OCI-LY1 (cell line): Measurements from ENCODE around the gene BAG3.

Experiments
- H2AFZ ChIP-seq: fragments of 200-600 bp; sonication (generic), shearing (Covaris generic); 2 replicates; pipeline ENCODE4 v1.6.0; 2014; ENCODE audit warnings: antibody characterized with exemption, mild to moderate bottlenecking, low read length
- H3F3A ChIP-seq: fragments of 200-600 bp; sonication (generic), shearing (Covaris generic); 2 replicates; pipeline ENCODE4 v1.6.0; 2014; ENCODE audit warnings: mild to moderate bottlenecking, antibody characterized with exemption, low read length, moderate library complexity; ENCODE audit not compliant: insufficient read depth
- H3K27ac ChIP-seq: fragments of 200-600 bp; sonication (generic); 2 replicates; pipeline ENCODE4 v1.5.1; 2014; ENCODE audit warnings: low read length, mixed run types, mild to moderate bottlenecking, low read depth; ENCODE audit not compliant: poor library complexity, severe bottlenecking
- H3K27me3 ChIP-seq: fragments of 200-600 bp; sonication (generic); 2 replicates; pipeline ENCODE4 v1.6.0; 2014; ENCODE audit warnings: antibody characterized with exemption, mild to moderate bottlenecking, low read length, moderate library complexity; ENCODE audit not compliant: insufficient read depth
- H3K36me3 ChIP-seq: fragments of 200-600 bp; sonication (generic); 2 replicates; pipeline ENCODE4 v1.6.1; 2014; ENCODE audit warnings: mild to moderate bottlenecking, antibody characterized with exemption, low read length, moderate library complexity, mixed read lengths; ENCODE audit not compliant: insufficient read depth
- H3K4me1 ChIP-seq: fragments of 200-600 bp; sonication (generic); 2 replicates; pipeline ENCODE4 v1.5.1; 2014; ENCODE audit warnings: mild to moderate bottlenecking, low read length, moderate library complexity; ENCODE audit not compliant: insufficient read depth, severe bottlenecking
- H3K4me2 ChIP-seq: fragments of 200-600 bp; sonication (generic), shearing (Covaris generic); 2 replicates; pipeline ENCODE4 v1.6.1; 2014; ENCODE audit warnings: low read length
- H3K4me3 ChIP-seq: fragments of 200-600 bp; sonication (generic); 2 replicates; pipeline ENCODE4 v1.5.1; 2014; ENCODE audit warnings: low read length, low read depth, mild to moderate bottlenecking, mixed read lengths; ENCODE audit not compliant: poor library complexity, severe bottlenecking
- H3K79me2 ChIP-seq: fragments of 200-600 bp; shearing (Covaris generic); 2 replicates; pipeline ENCODE4 v1.6.1; 2016; ENCODE audit warnings: mixed run types, low read length, mixed read lengths; ENCODE audit not compliant: insufficient read depth
- H3K9ac ChIP-seq: fragments of 200-600 bp; sonication (generic), shearing (Covaris generic); 2 replicates; pipeline ENCODE4 v1.6.1; 2014; ENCODE audit warnings: mild to moderate bottlenecking, low read length, mixed read lengths
- H3K9me2 ChIP-seq: fragments of 200-600 bp; sonication (generic), shearing (Covaris generic); 2 replicates; pipeline ENCODE4 v1.6.1; 2014; ENCODE audit warnings: low read depth, mild to moderate bottlenecking, low read length, mixed read lengths
- H3K9me3 ChIP-seq: fragments of 200-600 bp; shearing (Covaris generic); 2 replicates; pipeline ENCODE4 v1.6.1; 2014; ENCODE audit warnings: low read length, mixed read lengths
- H4K20me1 ChIP-seq: fragments of 200-600 bp; sonication (generic), shearing (Covaris generic); 2 replicates; pipeline ENCODE4 v1.6.0; 2016; ENCODE audit warnings: mild to moderate bottlenecking, low read length; ENCODE audit not compliant: insufficient read depth
- EZH2 ChIP-seq: fragments of 200-600 bp; sonication (generic), shearing (Covaris generic); IDR thresholded peaks from 2 replicates; pipeline ENCODE4 v1.8.0; 2017; ENCODE audit warnings: borderline replicate concordance, mixed run types, mild to moderate bottlenecking, antibody characterized with exemption, low read length, moderate library complexity, mixed read lengths
- TF ChIP-seq, protein P1 (sequence below): fragments of 200-600 bp; sonication (generic), shearing (Covaris generic); IDR thresholded peaks from 2 replicates; pipeline ENCODE4 v1.5.1; 2017; ENCODE audit warnings: mild to moderate bottlenecking, antibody characterized with exemption, low read length, moderate library complexity, mixed read lengths

The BAG3 gene

DNA sequence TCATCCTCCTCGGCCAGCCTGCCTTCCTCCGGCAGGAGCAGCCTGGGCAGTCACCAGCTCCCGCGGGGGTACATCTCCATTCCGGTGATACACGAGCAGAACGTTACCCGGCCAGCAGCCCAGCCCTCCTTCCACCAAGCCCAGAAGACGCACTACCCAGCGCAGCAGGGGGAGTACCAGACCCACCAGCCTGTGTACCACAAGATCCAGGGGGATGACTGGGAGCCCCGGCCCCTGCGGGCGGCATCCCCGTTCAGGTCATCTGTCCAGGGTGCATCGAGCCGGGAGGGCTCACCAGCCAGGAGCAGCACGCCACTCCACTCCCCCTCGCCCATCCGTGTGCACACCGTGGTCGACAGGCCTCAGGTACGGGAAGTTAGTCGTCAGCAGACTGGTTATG lies 21.1 kb downstream of the BAG3 start:
- no peak for TF ChIP-seq EZH2
- TF ChIP-seq, protein P1, sequence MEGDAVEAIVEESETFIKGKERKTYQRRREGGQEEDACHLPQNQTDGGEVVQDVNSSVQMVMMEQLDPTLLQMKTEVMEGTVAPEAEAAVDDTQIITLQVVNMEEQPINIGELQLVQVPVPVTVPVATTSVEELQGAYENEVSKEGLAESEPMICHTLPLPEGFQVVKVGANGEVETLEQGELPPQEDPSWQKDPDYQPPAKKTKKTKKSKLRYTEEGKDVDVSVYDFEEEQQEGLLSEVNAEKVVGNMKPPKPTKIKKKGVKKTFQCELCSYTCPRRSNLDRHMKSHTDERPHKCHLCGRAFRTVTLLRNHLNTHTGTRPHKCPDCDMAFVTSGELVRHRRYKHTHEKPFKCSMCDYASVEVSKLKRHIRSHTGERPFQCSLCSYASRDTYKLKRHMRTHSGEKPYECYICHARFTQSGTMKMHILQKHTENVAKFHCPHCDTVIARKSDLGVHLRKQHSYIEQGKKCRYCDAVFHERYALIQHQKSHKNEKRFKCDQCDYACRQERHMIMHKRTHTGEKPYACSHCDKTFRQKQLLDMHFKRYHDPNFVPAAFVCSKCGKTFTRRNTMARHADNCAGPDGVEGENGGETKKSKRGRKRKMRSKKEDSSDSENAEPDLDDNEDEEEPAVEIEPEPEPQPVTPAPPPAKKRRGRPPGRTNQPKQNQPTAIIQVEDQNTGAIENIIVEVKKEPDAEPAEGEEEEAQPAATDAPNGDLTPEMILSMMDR, result no peak
- Histone ChIP-seq H3K36me3 (no peaks in the 10 kb centered on the region), H3K27me3 (peaks cover 4% of the 10 kb centered on the region; the same call in 1 of the 2 replicates), H3K27ac (no peak overlapping the region), H3K9me3 (no peaks in the 10 kb centered on the region), H3K9ac (no peak overlapping the region), H3K4me2 (no peak overlapping the region), H2AFZ (no peak overlapping the region), H3K4me3 (no peak overlapping the region), H3F3A (no peaks in the 10 kb centered on the region), H3K79me2 (no peaks in the 10 kb centered on the region), H3K9me2 (no peaks in the 10 kb centered on the region), H4K20me1 (no peaks in the 10 kb centered on the region), H3K4me1 (no peaks in the 10 kb centered on the region)

DNA sequence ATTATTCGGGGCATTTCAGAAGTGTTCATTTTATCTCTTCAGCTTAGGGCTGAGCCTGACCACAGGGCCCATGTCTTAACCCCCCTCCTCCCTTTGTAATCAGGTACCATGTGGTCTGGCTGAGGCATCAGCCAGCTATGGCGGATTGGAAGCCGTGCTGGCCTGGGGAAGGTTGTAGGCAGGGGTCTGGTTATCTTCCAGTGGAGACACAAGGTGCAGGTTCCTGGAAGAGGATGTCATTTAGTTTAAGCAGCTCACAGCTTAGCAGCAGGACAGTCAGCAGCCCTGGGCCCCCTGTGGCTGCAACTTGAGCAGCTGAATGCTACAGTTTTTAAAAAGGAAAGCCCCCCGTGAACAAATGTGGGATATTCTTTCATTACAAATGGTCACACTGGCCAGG lies 22.1 kb downstream of the BAG3 start:
- H3K9me2 ChIP-seq, result no peaks in the 10 kb centered on the region
- no peak for TF ChIP-seq EZH2
- TF ChIP-seq, protein P1, result no peak
- H2AFZ ChIP-seq, result no peak overlapping the region
- H3K4me1 ChIP-seq, result no peaks in the 10 kb centered on the region
- no peaks in the 10 kb centered on the region for H3K36me3 ChIP-seq
- H3K9me3 ChIP-seq, result no peaks in the 10 kb centered on the region
- H3K27me3 ChIP-seq, result peaks cover 4% of the 10 kb centered on the region; the same call in 1 of the 2 replicates
- H3K27ac ChIP-seq, result no peak overlapping the region
- no peak overlapping the region for H3K4me3 ChIP-seq
- H3F3A ChIP-seq, result no peaks in the 10 kb centered on the region
- no peak overlapping the region for H3K9ac ChIP-seq
- H3K79me2 ChIP-seq, result no peaks in the 10 kb centered on the region
- H4K20me1 ChIP-seq, result no peaks in the 10 kb centered on the region
- H3K4me2 ChIP-seq, result no peak overlapping the region

DNA sequence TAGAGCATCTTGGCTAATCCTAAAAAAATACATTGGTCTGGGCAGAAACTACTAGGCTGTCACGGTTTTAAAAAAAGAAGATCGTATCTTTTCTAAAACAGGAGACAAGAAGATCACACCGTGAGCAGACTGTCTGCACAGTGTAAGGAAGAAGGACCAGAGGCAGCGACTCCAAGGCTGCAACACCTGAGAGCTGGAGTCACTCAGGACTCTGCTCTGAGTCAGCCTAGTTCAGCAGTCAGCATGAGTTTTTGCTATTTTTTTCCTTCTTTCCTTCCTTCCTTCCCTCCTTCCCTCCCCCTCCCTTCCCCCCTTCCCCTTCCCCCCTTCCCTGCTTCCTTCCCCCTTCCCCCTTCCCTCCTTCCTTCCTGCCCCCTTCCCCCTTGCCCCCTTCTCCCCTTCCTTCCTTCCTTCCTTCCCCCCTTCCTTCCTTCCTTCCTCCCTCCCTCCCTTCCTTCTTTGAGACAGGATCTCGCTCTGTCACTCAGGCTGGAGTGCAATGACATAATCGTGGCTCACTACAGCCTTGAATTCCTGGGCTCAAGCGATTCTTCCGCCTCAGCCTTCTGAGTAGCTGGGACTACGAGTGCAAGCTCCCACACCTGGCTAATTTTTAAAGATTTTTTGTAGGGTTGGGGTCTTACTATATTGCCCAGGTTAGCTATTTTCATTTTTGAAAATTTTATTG lies 24.4 kb downstream of the BAG3 start:
- Histone ChIP-seq H3K9me3 (no peaks in the 10 kb centered on the region), H3K4me1 (no peaks in the 10 kb centered on the region), H3K27me3 (peaks cover under 1% of the 10 kb centered on the region; the same call in 1 of the 2 replicates), H3K79me2 (no peaks in the 10 kb centered on the region), H3K36me3 (no peaks in the 10 kb centered on the region), H3K4me2 (no peak overlapping the region), H3F3A (no peaks in the 10 kb centered on the region), H2AFZ (no peak overlapping the region), H3K4me3 (no peak overlapping the region), H3K27ac (no peak overlapping the region), H3K9me2 (no peaks in the 10 kb centered on the region), H4K20me1 (no peaks in the 10 kb centered on the region), H3K9ac (no peak overlapping the region)
- no peak for TF ChIP-seq EZH2
- TF ChIP-seq, protein P1, result no peak
